H9 (cell line): Measurements from ENCODE around the gene SH2D3C. TPM values are rescaled to one million over a fixed set of nuclear protein-coding genes. Genes with fewer than 3 reads are reported as not detected.

ENCODE experiments used
- DNase-seq: peaks from one replicate; pipeline ENCODE4 v3.0.0-alpha.2; 2017
- H2AFZ ChIP-seq: one replicate; pipeline ENCODE4 v1.6.1; 2013; ENCODE audit warnings: mild to moderate bottlenecking, low read length, control low read depth, moderate library complexity
- H2AK5ac ChIP-seq: 2 replicates; pipeline ENCODE4 v1.6.1; 2013; ENCODE audit warnings: low read length, control low read depth, mixed read lengths; ENCODE audit not compliant: insufficient read length
- H2BK120ac ChIP-seq: one replicate; pipeline ENCODE4 v1.6.1; 2013; ENCODE audit warnings: low read depth, mild to moderate bottlenecking, low read length, control low read depth, inconsistent platforms; ENCODE audit not compliant: poor library complexity, severe bottlenecking
- H2BK12ac ChIP-seq: 2 replicates; pipeline ENCODE4 v1.6.1; 2013; ENCODE audit warnings: low read length, control low read depth, mixed read lengths, low read depth; ENCODE audit not compliant: insufficient read length
- H2BK15ac ChIP-seq: 2 replicates; pipeline ENCODE4 v1.6.1; 2013; ENCODE audit warnings: low read depth, low read length, control low read depth
- H2BK20ac ChIP-seq: one replicate; pipeline ENCODE4 v1.6.1; 2013; ENCODE audit warnings: low read depth, mild to moderate bottlenecking, low read length, control low read depth, inconsistent platforms; ENCODE audit not compliant: poor library complexity, severe bottlenecking
- H2BK5ac ChIP-seq: 2 replicates; pipeline ENCODE4 v1.6.1; 2013; ENCODE audit warnings: low read length, control low read depth, mixed read lengths; ENCODE audit not compliant: insufficient read length
- H3K14ac ChIP-seq: 2 replicates; pipeline ENCODE4 v1.6.1; 2013; ENCODE audit warnings: low read length, control low read depth; ENCODE audit not compliant: insufficient read depth
- H3K18ac ChIP-seq: 2 replicates; pipeline ENCODE4 v1.6.1; 2013; ENCODE audit warnings: low read depth, mild to moderate bottlenecking, mixed read lengths, low read length, control low read depth; ENCODE audit not compliant: insufficient read length
- H3K23ac ChIP-seq: 2 replicates; pipeline ENCODE4 v1.6.1; 2013; ENCODE audit warnings: low read length, control low read depth, mixed read lengths, low read depth; ENCODE audit not compliant: insufficient read length
- H3K23me2 ChIP-seq: 2 replicates; pipeline ENCODE4 v1.6.1; 2013; ENCODE audit warnings: low read depth, mild to moderate bottlenecking, mixed read lengths, low read length, control low read depth; ENCODE audit not compliant: insufficient read length, poor library complexity, severe bottlenecking
- H3K27ac ChIP-seq: 2 replicates; pipeline ENCODE4 v1.5.1; 2013; ENCODE audit warnings: low read length, control low read depth, mixed read lengths, low read depth; ENCODE audit not compliant: insufficient read length
- H3K27me3 ChIP-seq: 2 replicates; pipeline ENCODE4 v1.6.1; 2013; ENCODE audit warnings: low read length, control low read depth, inconsistent platforms; ENCODE audit not compliant: insufficient read depth
- H3K4ac ChIP-seq: 2 replicates; pipeline ENCODE4 v1.6.1; 2013; ENCODE audit warnings: low read depth, mild to moderate bottlenecking, control low read depth, inconsistent platforms, low read length, moderate library complexity
- H3K4me1 ChIP-seq: 2 replicates; pipeline ENCODE4 v1.6.1; 2013; ENCODE audit warnings: low read length, control low read depth, inconsistent platforms; ENCODE audit not compliant: insufficient read depth
- H3K4me2 ChIP-seq: 2 replicates; pipeline ENCODE4 v1.6.1; 2013; ENCODE audit warnings: low read length, control low read depth, mixed read lengths; ENCODE audit not compliant: insufficient read length, insufficient read depth
- H3K56ac ChIP-seq: 2 replicates; pipeline ENCODE4 v1.6.1; 2013; ENCODE audit warnings: low read depth, mild to moderate bottlenecking, mixed read lengths, low read length, control low read depth; ENCODE audit not compliant: insufficient read length
- H3K79me1 ChIP-seq: 2 replicates; pipeline ENCODE4 v1.6.1; 2013; ENCODE audit warnings: low read depth, mild to moderate bottlenecking, moderate library complexity, low read length, control low read depth, inconsistent platforms; ENCODE audit not compliant: insufficient read depth, poor library complexity, severe bottlenecking
- H3K79me2 ChIP-seq: 2 replicates; pipeline ENCODE4 v1.6.1; 2013; ENCODE audit warnings: low read length, control low read depth, inconsistent platforms; ENCODE audit not compliant: insufficient read depth
- H3K9ac ChIP-seq: 2 replicates; pipeline ENCODE4 v1.6.1; 2013; ENCODE audit warnings: low read length, control low read depth, mixed read lengths; ENCODE audit not compliant: insufficient read length; ENCODE audit errors: extremely low read depth
- H3K9me3 ChIP-seq: one replicate; pipeline ENCODE4 v1.6.1; 2013; ENCODE audit warnings: low read depth, low read length, inconsistent platforms; ENCODE audit not compliant: control insufficient read depth
- H3T11ph ChIP-seq: one replicate; pipeline ENCODE4 v1.6.1; 2013; ENCODE audit warnings: mild to moderate bottlenecking, low read length, control low read depth, inconsistent platforms
- H4K20me1 ChIP-seq: one replicate; pipeline ENCODE4 v1.6.1; 2013; ENCODE audit not compliant: control insufficient read depth, insufficient read length, insufficient read depth
- H4K5ac ChIP-seq: 2 replicates; pipeline ENCODE4 v1.6.1; 2013; ENCODE audit warnings: low read depth, mild to moderate bottlenecking, mixed read lengths, low read length, control low read depth; ENCODE audit not compliant: insufficient read length
- H4K8ac ChIP-seq: replicated peaks from 2 replicates; pipeline ENCODE4 v1.6.1; 2013; ENCODE audit warnings: low read length, control low read depth, mixed read lengths, low read depth; ENCODE audit not compliant: insufficient read length
- H4K91ac ChIP-seq: 2 replicates; pipeline ENCODE4 v1.6.1; 2013; ENCODE audit warnings: low read depth, mild to moderate bottlenecking, moderate library complexity, mixed read lengths, low read length, control low read depth; ENCODE audit not compliant: insufficient read length
- H3K27ac Mint-ChIP-seq, 3 experiments: 2 replicates in 2 of 3; 3 replicates in 1 of 3; pipeline ENCODE4 v1.8.0; 2020 to 2021; ENCODE audit warnings: mixed read lengths in 3 of 3, mild to moderate bottlenecking in 1 of 3, moderate library complexity in 1 of 3
- H3K27me3 Mint-ChIP-seq: 2 replicates; pipeline ENCODE4 v1.8.0; 2021; ENCODE audit warnings: low read depth, mild to moderate bottlenecking, moderate library complexity, mixed read lengths
- H3K36me3 Mint-ChIP-seq, 3 experiments: 2 replicates in 2 of 3; 3 replicates in 1 of 3; pipeline ENCODE4 v1.8.0; 2020 to 2021; ENCODE audit warnings: low read depth in 3 of 3, mixed read lengths in 3 of 3; ENCODE audit not compliant: insufficient read depth in 1 of 3
- H3K4me1 Mint-ChIP-seq, 2 experiments: 2 replicates each; pipeline ENCODE4 v1.8.0; 2020; ENCODE audit warnings: mixed read lengths in 2 of 2
- H3K4me3 Mint-ChIP-seq, 2 experiments: 2 replicates in 1 of 2; 3 replicates in 1 of 2; pipeline ENCODE4 v1.8.0; 2020 to 2021; ENCODE audit warnings: mild to moderate bottlenecking in 2 of 2, mixed read lengths in 2 of 2, moderate library complexity in 1 of 2
- H3K9me3 Mint-ChIP-seq, 2 experiments: 2 replicates in 1 of 2; 3 replicates in 1 of 2; pipeline ENCODE4 v1.8.0; 2020; ENCODE audit warnings: mild to moderate bottlenecking in 2 of 2, mixed read lengths in 2 of 2, moderate library complexity in 1 of 2
- WGBS: extraction: QIAGEN DNeasy Blood & Tissue Kit; methylation state at CpG from one replicate; pipeline ENCODE4 v1.1.7; 2013; ENCODE audit warnings: missing lambda C conversion rate, low lambda C conversion rate, mixed read lengths; ENCODE audit not compliant: insufficient read length; ENCODE audit errors: extremely low coverage; 5-methylcytosine and 5-hydroxymethylcytosine counted together
- total RNA-seq: library from RNA; stranded (reverse); gene quantifications from 2 replicates; pipeline ENCODE4 v1.2.1, GENCODE V29; 2021
- TF ChIP-seq, protein P1 (sequence below): fragments of 200-600 bp; sonication (generic); conservative IDR thresholded peaks from 3 replicates; pipeline ENCODE4 v1.8.0; 2021; ENCODE audit warnings: antibody characterized with exemption, mild to moderate bottlenecking

SH2D3C gene
- total RNA-seq, 1 experiment from 2014 or later = 1.7 TPM

DNA sequence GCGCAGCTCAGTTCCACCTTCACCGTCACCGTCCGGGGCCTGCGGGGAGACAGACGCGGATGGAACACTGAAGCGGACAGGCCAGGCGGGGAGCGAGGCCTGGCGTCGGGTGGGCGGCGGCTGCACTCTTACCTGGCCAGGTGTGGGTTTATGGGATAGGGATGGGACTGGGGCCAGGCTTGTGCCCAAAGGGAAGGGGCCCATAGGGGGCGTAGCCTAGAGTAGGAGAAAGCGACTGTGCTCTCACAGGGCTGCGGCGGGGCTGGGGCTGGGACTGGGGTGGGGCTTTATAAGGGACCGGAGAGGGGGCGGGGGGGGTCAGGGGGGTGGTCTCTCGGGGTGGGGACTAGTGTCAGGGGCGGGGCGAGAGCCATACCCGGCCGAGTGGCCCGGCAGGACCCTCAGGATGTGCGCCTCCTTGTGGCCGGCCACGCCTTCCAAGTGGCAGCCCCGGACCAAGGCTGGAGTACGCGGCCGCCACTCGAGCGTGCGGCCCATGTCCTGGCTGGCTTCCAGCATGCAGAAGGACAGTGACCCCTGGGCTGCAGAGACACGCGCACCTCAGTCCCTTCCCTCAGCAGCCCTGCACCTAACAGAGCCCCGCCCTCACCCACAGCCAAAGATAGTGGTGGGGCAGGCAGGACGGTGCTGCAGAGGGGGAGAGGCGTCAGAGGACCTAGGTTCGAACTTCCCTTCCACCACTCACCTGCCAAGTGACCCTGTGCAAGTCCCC, 47.0 kb upstream of the SH2D3C start:
- no peak overlapping the region for H3K9ac ChIP-seq
- H3K23ac ChIP-seq = no peak overlapping the region
- H3K4me2 ChIP-seq = peak overlapping the region; percentile 20
- no peak overlapping the region for H3K18ac ChIP-seq
- WGBS = no CpG with 5 or more reads among the region's 42 CpGs
- no peak overlapping the region for H2BK20ac ChIP-seq
- peaks cover 7% of the 10 kb centered on the region for H3K23me2 ChIP-seq
- Mint-ChIP-seq H3K36me3 (no peaks in the 10 kb centered on the region; a peak in 1 of 7 replicates), H3K4me3 (peak overlapping the region; percentile 60 to 66), H3K27me3 (peaks cover 24% of the 10 kb centered on the region), H3K4me1 (peaks cover 23 to 40% of the 10 kb centered on the region in 2 experiments), H3K9me3 (no peaks in the 10 kb centered on the region), H3K27ac (peak overlapping the region; percentile 28 to 93 (median 85); a peak in 4 of 7 replicates)
- TF ChIP-seq, protein P1, sequence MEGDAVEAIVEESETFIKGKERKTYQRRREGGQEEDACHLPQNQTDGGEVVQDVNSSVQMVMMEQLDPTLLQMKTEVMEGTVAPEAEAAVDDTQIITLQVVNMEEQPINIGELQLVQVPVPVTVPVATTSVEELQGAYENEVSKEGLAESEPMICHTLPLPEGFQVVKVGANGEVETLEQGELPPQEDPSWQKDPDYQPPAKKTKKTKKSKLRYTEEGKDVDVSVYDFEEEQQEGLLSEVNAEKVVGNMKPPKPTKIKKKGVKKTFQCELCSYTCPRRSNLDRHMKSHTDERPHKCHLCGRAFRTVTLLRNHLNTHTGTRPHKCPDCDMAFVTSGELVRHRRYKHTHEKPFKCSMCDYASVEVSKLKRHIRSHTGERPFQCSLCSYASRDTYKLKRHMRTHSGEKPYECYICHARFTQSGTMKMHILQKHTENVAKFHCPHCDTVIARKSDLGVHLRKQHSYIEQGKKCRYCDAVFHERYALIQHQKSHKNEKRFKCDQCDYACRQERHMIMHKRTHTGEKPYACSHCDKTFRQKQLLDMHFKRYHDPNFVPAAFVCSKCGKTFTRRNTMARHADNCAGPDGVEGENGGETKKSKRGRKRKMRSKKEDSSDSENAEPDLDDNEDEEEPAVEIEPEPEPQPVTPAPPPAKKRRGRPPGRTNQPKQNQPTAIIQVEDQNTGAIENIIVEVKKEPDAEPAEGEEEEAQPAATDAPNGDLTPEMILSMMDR = peak; percentile 87
- H3K4ac ChIP-seq = no peak overlapping the region
- H2AFZ ChIP-seq = no peak overlapping the region
- H3K56ac ChIP-seq = no peak overlapping the region
- H2BK15ac ChIP-seq = no peak overlapping the region
- H4K91ac ChIP-seq = no peak overlapping the region
- no peaks in the 10 kb centered on the region for H3K79me2 ChIP-seq
- H4K5ac ChIP-seq = no peak overlapping the region
- H4K8ac ChIP-seq = no peak overlapping the region
- H3K27ac ChIP-seq = no peak overlapping the region
- no peak overlapping the region for H2BK120ac ChIP-seq
- H4K20me1 ChIP-seq = no peaks in the 10 kb centered on the region
- 0 out of 2 replicates have a peak overlapping the region, but pooled peaks have one; percentile 33 for H3K14ac ChIP-seq
- H3K4me1 ChIP-seq = no peaks in the 10 kb centered on the region
- H3K27me3 ChIP-seq = 0 out of 2 replicates have a peak, but pooled peaks cover 2% of the 10 kb centered on the region
- peak; percentile 95 for DNase-seq
- H2BK5ac ChIP-seq = no peak overlapping the region
- H3K9me3 ChIP-seq = no peaks in the 10 kb centered on the region
- H3T11ph ChIP-seq = no peak overlapping the region
- no peak overlapping the region for H2BK12ac ChIP-seq
- H2AK5ac ChIP-seq = no peak overlapping the region
- no peaks in the 10 kb centered on the region for H3K79me1 ChIP-seq
